Peyer's patch (tissue), 4 donors: ENCODE measurements around the gene CLRN2.

ENCODE experiments used
- POLR2A ChIP-seq, 2 donors: fragments of 450-650 bp; IDR thresholded peaks; one replicate each; pipeline ENCODE4 v1.5.1; 2017; ENCODE audit warnings: antibody characterized with exemption in 2 of 2, mild to moderate bottlenecking in 2 of 2, moderate library complexity in 2 of 2
- TF ChIP-seq, protein P1 (sequence below), 6 experiments: fragments of 450-650 bp in 4 of 6; fragments of 200-600 bp in 2 of 6; sonication (generic) in 1 of 6; IDR thresholded peaks; one replicate each; pipeline ENCODE4 v1.5.1; 2017 to 2019; ENCODE audit warnings: antibody characterized with exemption in 6 of 6, mild to moderate bottlenecking in 3 of 6, moderate library complexity in 1 of 6

- TF ChIP-seq POLR2A (IDR thresholded peaks at IDR 0.05): no peak
- TF ChIP-seq, protein P1, sequence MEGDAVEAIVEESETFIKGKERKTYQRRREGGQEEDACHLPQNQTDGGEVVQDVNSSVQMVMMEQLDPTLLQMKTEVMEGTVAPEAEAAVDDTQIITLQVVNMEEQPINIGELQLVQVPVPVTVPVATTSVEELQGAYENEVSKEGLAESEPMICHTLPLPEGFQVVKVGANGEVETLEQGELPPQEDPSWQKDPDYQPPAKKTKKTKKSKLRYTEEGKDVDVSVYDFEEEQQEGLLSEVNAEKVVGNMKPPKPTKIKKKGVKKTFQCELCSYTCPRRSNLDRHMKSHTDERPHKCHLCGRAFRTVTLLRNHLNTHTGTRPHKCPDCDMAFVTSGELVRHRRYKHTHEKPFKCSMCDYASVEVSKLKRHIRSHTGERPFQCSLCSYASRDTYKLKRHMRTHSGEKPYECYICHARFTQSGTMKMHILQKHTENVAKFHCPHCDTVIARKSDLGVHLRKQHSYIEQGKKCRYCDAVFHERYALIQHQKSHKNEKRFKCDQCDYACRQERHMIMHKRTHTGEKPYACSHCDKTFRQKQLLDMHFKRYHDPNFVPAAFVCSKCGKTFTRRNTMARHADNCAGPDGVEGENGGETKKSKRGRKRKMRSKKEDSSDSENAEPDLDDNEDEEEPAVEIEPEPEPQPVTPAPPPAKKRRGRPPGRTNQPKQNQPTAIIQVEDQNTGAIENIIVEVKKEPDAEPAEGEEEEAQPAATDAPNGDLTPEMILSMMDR (IDR thresholded peaks at IDR 0.05): no peak
Observed at GRCh38 chr4:17546222-17546621, 31.3 kb downstream of the CLRN2 start.
